ENCODE data around the gene AHI1.
A peak's percentile ranks its signal among the peaks of the same experiment; 100 is the strongest.

The AHI1 gene

GRCh38 chr6:135451617-135452190, 45.8 kb downstream of the AHI1 start:
- DNase-seq (ENCODE audit: low spot score): peak; percentile 15

DNA sequence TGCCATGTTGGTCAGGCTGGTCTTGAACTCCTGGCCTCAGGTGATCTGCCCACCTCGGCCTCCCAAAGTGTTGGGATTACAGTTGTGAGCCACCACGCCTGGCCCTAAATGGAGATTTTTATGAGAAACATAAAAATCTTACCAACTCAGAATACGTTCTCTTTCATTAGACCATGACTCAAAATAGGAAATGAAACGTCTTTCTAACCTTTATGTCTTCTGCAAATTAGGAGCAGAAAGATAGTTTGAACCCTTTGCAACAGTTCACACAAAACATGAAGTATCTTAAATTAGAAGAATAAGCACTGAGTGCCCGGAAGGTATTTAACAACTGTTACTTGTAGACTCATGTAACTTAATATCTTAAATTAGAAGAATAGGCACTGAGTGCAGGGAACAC, 48.3 kb downstream of the AHI1 start:
- no peak for DNase-seq (ENCODE audit: low spot score)

DNA sequence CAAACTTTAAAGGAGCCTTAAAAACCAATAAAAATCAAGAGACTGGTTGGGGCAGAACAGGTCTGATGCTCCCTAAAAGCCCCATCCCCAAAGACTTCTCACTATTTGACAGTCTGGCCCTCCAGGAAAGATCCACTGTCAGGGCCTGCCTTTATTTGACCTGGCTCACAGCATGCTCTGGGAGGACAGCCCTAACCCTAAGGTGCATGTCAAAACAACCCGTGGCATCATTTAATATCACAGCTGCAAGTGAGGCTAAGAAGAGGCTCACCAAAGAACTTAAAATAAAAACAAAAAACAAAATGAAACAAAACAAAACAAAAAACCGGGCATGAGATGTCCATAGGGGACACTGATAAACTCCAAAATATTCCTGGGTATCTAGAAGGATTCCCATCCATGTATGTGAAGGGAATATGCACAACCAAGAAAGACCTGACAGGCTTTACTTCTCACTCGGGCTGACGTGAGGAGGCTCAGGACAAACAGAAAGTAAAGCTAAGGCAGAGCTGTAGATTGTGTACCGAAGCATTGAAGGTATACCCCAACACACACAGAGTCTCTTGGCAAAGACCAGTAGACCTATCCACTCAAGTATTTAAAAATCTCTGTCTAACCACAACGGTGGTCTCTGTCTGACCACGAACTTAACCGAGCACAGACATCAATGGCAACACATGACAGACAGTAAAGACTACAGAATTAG, 57.3 kb downstream of the AHI1 start:
- DNase-seq (ENCODE audit: low spot score): no peak

DNA sequence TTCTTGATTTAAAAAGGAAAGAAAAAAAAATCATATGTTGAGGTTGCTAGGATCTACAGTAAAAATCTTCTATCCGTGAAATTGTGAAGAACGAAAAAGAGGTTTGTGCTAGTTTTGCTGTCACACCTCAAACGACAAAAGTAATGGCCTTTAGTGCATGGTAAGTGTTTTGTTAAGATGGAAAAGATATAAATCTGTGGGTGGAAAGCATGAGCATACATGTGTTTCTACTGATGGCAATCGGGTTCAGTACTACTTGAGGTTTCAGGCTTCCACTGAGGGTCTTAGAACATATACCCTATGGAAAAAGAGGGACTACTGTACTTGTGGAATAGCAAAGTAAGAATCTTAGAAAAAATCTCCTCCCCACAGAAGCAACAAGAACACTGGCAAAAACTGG, 58.0 kb downstream of the AHI1 start:
- no peak for DNase-seq (ENCODE audit: low spot score)

- DNase-seq (ENCODE audit: low spot score): no peak
Measured at GRCh38 chr6:135438907-135439535, 58.5 kb downstream of the AHI1 start.

DNA sequence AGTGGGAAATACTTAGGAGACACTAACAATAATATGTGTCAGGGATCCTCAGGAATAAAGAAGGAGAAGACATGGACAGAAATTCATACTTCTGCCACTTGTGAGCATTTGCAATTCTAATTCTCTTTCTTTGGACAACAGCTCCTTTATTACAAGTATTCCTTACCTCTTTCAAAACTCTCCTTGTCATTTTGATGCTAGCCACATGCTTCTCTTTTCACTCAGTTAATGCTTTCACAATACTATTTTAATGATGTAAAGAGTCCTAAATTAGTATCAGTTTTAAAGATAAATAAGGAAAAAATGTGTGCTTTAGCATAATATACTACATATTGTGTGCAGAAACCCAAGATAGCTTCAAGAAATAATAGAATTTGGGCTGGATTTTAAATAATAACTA, 62.5 kb downstream of the AHI1 start:
- no peak for DNase-seq (ENCODE audit: low spot score)

GRCh38 chr6:135434095-135434494, 63.4 kb downstream of the AHI1 start:
- DNase-seq (ENCODE audit: low spot score): no peak

DNA sequence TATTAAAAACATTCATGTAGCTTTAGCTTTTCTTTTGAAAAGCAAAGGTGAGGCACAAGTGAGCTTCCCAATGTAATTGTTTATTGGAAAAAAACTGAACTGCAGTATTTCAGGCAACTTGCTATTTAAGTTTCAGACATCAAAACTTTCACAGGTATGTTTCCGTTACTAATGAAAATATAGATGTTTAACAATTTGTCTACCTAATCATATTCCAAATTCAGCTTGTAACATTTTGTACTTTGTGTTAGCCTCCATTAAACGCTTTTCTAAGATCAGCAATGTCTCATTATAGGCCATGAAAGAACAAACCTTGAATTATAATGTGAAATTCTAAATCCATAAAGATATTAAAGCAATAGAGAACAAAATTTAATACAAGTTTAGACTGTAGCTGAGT, 69.5 kb downstream of the AHI1 start:
- DNase-seq (ENCODE audit: low spot score): no peak

DNA sequence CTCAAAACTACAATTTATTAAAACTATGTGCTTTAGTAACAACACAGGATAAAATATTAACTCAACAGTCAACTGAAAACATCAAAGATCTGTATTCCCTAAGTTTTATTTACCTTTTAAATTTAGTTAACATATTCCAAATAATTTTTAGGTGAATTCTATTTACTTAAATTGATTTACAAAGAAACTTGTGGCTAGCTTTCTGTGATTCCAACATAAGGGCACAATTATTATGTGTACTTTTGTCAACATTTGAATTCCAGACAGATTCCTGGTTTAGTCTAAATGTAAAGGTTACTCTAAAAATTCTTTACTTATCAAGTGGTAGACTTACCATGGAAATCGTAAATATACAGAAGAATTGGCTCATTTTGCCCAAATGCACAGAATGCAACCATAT, 70.7 kb downstream of the AHI1 start:
- no peak for DNase-seq (ENCODE audit: low spot score)

DNA sequence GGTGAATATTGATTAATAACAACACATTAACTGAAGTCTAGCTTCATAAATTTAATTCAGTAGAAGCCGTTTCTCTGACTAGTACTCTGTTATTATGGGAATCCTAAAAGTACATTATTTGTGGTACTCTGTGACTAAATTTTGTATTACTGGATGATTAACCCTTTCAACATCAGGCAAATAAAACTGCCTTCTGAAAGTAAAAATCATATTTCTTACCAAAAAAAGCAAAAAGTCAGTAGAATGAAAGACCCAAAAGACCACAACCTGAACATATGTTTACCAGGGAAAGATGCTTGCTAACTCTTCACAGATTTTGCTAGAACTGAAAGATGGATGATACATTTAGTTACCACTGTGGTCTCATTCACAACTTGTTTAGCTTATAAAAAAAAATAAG, 73.2 kb downstream of the AHI1 start:
- no peak for DNase-seq (ENCODE audit: low spot score)

- peak; percentile 32 for DNase-seq (ENCODE audit: low spot score)
Measured at GRCh38 chr6:135423649-135424128, 73.9 kb downstream of the AHI1 start.

- no peak for DNase-seq (ENCODE audit: low spot score)
Measured at GRCh38 chr6:135419162-135419561, 78.4 kb downstream of the AHI1 start.

GRCh38 chr6:135418040-135418760, 79.3 kb downstream of the AHI1 start:
- DNase-seq (ENCODE audit: low spot score): no peak

DNA sequence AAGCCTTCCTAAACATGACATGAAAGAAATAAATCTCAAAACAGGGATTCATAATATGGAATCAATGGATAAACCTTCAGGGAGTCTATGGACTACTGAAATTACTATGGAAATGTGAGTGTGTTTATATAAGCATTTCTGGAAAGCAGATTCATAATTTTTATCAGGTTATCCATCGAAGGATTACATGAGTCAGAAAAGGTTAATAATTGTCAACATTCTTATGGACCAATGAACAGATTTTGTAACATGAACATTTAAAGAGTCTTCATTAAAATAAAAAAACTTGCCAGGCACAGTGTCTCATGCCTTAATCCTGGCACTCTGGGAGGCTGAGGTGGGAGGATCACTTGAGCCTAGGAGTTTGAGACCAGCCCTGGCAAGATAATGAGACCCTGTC, 84.8 kb downstream of the AHI1 start:
- no peak for DNase-seq (ENCODE audit: low spot score)

- DNase-seq (ENCODE audit: low spot score): no peak
Measured at GRCh38 chr6:135411849-135412248, 85.7 kb downstream of the AHI1 start.

DNA sequence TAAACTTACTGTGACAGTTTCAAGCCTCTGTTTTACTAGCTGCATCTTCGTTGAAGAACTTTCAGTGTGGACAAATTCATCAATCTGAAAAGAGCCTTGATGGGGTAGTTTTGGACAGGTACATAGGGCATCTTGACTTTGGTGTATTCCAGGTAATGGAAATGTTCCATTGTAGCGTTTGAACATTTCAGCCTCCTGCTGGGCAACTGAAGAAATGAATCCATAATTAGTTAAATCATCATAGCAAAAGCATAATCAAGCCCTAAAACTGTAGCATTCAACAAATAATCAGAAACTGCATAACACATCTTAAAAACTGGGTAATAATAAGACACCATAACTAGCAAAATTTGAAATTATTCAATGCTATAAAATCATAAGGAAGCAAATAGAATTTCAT, 86.2 kb downstream of the AHI1 start:
- no peak for DNase-seq (ENCODE audit: low spot score)

DNA sequence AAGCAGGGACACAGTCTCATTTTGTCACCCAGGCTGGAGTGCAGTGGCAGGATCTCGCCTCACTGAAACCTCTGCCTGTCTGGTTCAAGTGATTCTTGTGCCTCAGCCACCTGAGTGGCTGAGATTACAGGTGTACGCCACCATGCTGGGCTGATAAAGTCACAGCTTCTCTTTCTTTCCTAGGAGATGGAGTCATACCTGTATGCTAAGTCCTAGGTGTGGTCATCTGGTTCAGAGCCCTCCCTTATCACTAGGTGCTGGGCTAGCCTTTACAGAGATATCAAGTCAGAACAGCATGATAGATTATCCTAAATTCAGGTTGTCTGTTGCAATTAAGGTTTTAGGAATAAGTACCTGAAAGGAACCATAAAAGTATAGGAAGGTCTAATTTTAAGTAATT, 86.7 kb downstream of the AHI1 start:
- no peak for DNase-seq (ENCODE audit: low spot score)

GRCh38 chr6:135403584-135403983, 94.0 kb downstream of the AHI1 start:
- no peak for DNase-seq (ENCODE audit: low spot score)

GRCh38 chr6:135402311-135402710, 95.2 kb downstream of the AHI1 start:
- no peak for DNase-seq (ENCODE audit: low spot score)

GRCh38 chr6:135397172-135397952, 100.2 kb downstream of the AHI1 start:
- no peak for DNase-seq (ENCODE audit: low spot score)

- no peak for DNase-seq (ENCODE audit: low spot score)
Measured at GRCh38 chr6:135395136-135395535, 102.4 kb downstream of the AHI1 start.

- DNase-seq (ENCODE audit: low spot score): no peak
Measured at GRCh38 chr6:135393289-135393688, 104.3 kb downstream of the AHI1 start.
